HepG2 (cell line): Measurements from ENCODE around the gene DPH1. TPM values are rescaled to one million over a fixed set of nuclear protein-coding genes. Genes with fewer than 3 reads are reported as not detected.

Source experiments
- GATAD1 ChIP-seq: IDR thresholded peaks from 2 replicates; pipeline ENCODE4 v1.6.1; 2016; ENCODE audit warnings: missing genetic modification reagents, missing compliant biosample characterization
- IRX3 ChIP-seq: sonication (generic); formaldehyde crosslinking; IDR thresholded peaks from 2 replicates; pipeline ENCODE4 v1.8.1; 2023; ENCODE audit warnings: mild to moderate bottlenecking, low read depth, missing genetic modification reagents, borderline replicate concordance
- JARID2 ChIP-seq: sonication (generic); formaldehyde crosslinking; IDR thresholded peaks from 2 replicates; pipeline ENCODE4 v1.8.1; 2023; ENCODE audit warnings: missing genetic modification reagents, inconsistent platforms; ENCODE audit not compliant: insufficient replicate concordance
- KDM3A ChIP-seq: IDR thresholded peaks from 2 replicates; pipeline ENCODE4 v1.6.1; 2018; ENCODE audit warnings: low read depth, missing compliant biosample characterization
- RELA ChIP-seq: sonication (generic); formaldehyde crosslinking; IDR thresholded peaks from 2 replicates; pipeline ENCODE4 v1.4.0; 2020; ENCODE audit warnings: missing genetic modification reagents
- RFX5 ChIP-seq: IDR thresholded peaks from 2 replicates; pipeline ENCODE4 v1.6.1; 2011; ENCODE audit warnings: low read depth, low read length, improper control_type of control experiment
- SMARCE1 ChIP-seq: fragments of 450-650 bp; IDR thresholded peaks from 2 replicates; pipeline ENCODE4 v1.6.1; 2017; ENCODE audit warnings: borderline replicate concordance
- SUZ12 ChIP-seq: fragments of 150-350 bp; IDR thresholded peaks from 2 replicates; pipeline ENCODE4 v1.6.1; 2014; ENCODE audit warnings: low read depth, low read length
- ZNF124 ChIP-seq: sonication (generic); formaldehyde crosslinking; IDR thresholded peaks from 2 replicates; pipeline ENCODE4 v1.4.0; 2020; ENCODE audit warnings: missing genetic modification reagents
- ZNF142 ChIP-seq: sonication (generic); formaldehyde crosslinking; IDR thresholded peaks from 2 replicates; pipeline ENCODE4 v1.4.0; 2020; ENCODE audit warnings: missing genetic modification reagents
- ZNF331 ChIP-seq: sonication (generic); formaldehyde crosslinking; IDR thresholded peaks from 2 replicates; pipeline ENCODE4 v1.4.0; 2020; ENCODE audit warnings: missing genetic modification reagents
- ZNF33A ChIP-seq: sonication (generic); formaldehyde crosslinking; IDR thresholded peaks from 2 replicates; pipeline ENCODE4 v1.5.1; 2020; ENCODE audit warnings: missing genetic modification reagents, mild to moderate bottlenecking, moderate library complexity, borderline replicate concordance
- ZNF460 ChIP-seq: sonication (generic); formaldehyde crosslinking; IDR thresholded peaks from 2 replicates; pipeline ENCODE4 v1.5.1; 2020; ENCODE audit warnings: missing genetic modification reagents, mild to moderate bottlenecking, borderline replicate concordance
- ZNF468 ChIP-seq: sonication (generic); formaldehyde crosslinking; IDR thresholded peaks from 2 replicates; pipeline ENCODE4 v1.8.0; 2022; ENCODE audit warnings: mild to moderate bottlenecking, moderate library complexity, missing genetic modification reagents
- ZNF616 ChIP-seq: sonication (generic); formaldehyde crosslinking; IDR thresholded peaks from 2 replicates; pipeline ENCODE4 v1.5.0; 2020; ENCODE audit warnings: low read depth, mild to moderate bottlenecking, missing genetic modification reagents
- ZNF660 ChIP-seq: sonication (generic); formaldehyde crosslinking; IDR thresholded peaks from 2 replicates; pipeline ENCODE4 v1.5.1; 2020; ENCODE audit warnings: mild to moderate bottlenecking, low read depth, missing genetic modification reagents, borderline replicate concordance
- ZNF670 ChIP-seq: sonication (generic); formaldehyde crosslinking; IDR thresholded peaks from 2 replicates; pipeline ENCODE4 v1.8.0; 2022; ENCODE audit warnings: mild to moderate bottlenecking, missing genetic modification reagents, borderline replicate concordance
- ZNF800 ChIP-seq: sonication (generic); formaldehyde crosslinking; IDR thresholded peaks from 2 replicates; pipeline ENCODE4 v1.4.0; 2020; ENCODE audit warnings: missing genetic modification reagents
- ZNF816 ChIP-seq: sonication (generic); formaldehyde crosslinking; IDR thresholded peaks from 2 replicates; pipeline ENCODE4 v1.8.0; 2022; ENCODE audit warnings: missing genetic modification reagents, mild to moderate bottlenecking, borderline replicate concordance
- ZNF839 ChIP-seq: sonication (generic); formaldehyde crosslinking; IDR thresholded peaks from 2 replicates; pipeline ENCODE4 v1.4.0; 2020; ENCODE audit warnings: missing genetic modification reagents, mild to moderate bottlenecking, borderline replicate concordance
- polyA plus RNA-seq, 8 experiments: library from polyadenylated mRNA; depleted of rRNA in 3 of 8; stranded (reverse) in 7 of 8; unstranded in 1 of 8; fragments of >200 nt; fragmentation: Illumina TruSeq in 4 of 8; extraction: Trizol in 4 of 8; gene quantifications; 2 replicates each; pipeline versions ENCODE4 v1.2.1 to v1.2.3, GENCODE V29; 2011 to 2016; ENCODE audit warnings: low read depth in 4 of 8, missing spikeins in 1 of 8, mixed read lengths in 1 of 8; ENCODE audit not compliant: insufficient read depth in 1 of 8
- total RNA-seq, 5 experiments: library from RNA; depleted of rRNA; stranded (reverse); fragments of >200 nt; fragmentation: Illumina TruSeq; extraction: Trizol; gene quantifications; 2 replicates each; pipeline ENCODE4 v1.2.3, GENCODE V29; 2016; ENCODE audit warnings: low read depth in 1 of 5
- TF ChIP-seq, protein P1 (sequence below): sonication (generic); formaldehyde crosslinking; IDR thresholded peaks from 2 replicates; pipeline ENCODE4 v1.9.0; 2022; ENCODE audit warnings: missing genetic modification reagents, mild to moderate bottlenecking, borderline replicate concordance

The DPH1 gene
- total and polyA plus RNA-seq, 2 of the 13 experiments (the other 11 are each of a cell fraction or from before 2014, with no cell fraction given): 25.3 to 42.8 TPM

DNA sequence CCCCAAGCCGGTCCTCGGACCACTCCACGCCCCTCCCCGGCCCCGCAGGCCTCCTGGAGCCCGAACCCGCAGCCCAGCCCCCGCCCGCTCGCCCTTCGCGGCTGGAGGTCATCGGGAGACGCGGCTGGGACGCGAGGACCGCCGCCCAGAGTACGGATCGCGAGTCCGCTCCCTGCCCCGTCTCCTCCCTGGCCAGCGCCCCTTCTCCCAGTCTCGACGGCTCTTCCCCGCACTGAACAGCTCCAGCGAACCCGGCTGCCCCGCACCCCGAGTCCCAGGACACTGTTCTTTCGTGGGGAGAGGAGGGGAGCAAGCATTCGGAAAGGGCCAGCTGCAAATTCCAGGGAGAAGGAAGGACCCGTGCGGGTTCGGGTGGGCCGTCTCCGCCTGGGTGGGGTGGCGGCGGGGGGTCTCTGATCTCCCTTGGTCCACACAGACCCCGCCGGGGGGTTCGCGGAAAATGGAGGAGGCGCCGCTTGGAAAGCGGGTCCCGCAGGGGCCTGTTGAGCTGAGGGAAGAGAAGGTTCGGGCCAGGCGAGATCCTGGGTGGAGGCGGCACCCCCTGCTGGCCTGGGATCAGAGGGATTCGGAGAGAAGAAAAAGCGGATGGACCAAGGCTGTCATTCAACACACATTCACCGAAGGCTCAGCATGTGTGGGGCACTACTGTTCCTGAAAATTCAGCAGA is 4.2 kb upstream of the DPH1 start (continued):
- TF ChIP-seq ZNF816 (no peak), ZNF124 (no peak), KDM3A (CRISPR knock-in tag) (no peak), SMARCE1 (no peak), ZNF142 (CRISPR knock-in tag) (no peak), ZNF616 (no peak), ZNF660 (CRISPR knock-in tag) (no peak), IRX3 (CRISPR knock-in tag) (no peak), JARID2 (CRISPR knock-in tag) (peak; percentile 44), RELA (CRISPR knock-in tag) (no peak), RFX5 (no peak), SUZ12 (no peak), ZNF670 (CRISPR knock-in tag) (no peak), ZNF839 (CRISPR knock-in tag) (no peak), GATAD1 (CRISPR knock-in tag) (0 out of 2 replicates have a peak, but pooled peaks have one; percentile 36), ZNF331 (CRISPR knock-in tag) (no peak), ZNF33A (CRISPR knock-in tag) (no peak), ZNF800 (CRISPR knock-in tag) (peak; percentile 89), ZNF460 (CRISPR knock-in tag) (no peak), ZNF468 (no peak)
- TF ChIP-seq, protein P1, sequence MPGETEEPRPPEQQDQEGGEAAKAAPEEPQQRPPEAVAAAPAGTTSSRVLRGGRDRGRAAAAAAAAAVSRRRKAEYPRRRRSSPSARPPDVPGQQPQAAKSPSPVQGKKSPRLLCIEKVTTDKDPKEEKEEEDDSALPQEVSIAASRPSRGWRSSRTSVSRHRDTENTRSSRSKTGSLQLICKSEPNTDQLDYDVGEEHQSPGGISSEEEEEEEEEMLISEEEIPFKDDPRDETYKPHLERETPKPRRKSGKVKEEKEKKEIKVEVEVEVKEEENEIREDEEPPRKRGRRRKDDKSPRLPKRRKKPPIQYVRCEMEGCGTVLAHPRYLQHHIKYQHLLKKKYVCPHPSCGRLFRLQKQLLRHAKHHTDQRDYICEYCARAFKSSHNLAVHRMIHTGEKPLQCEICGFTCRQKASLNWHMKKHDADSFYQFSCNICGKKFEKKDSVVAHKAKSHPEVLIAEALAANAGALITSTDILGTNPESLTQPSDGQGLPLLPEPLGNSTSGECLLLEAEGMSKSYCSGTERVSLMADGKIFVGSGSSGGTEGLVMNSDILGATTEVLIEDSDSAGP (CRISPR knock-in tag): peak; percentile 54; the same call in 1 of the 2 replicates
